SK-N-SH (cell line): ENCODE data around the gene GALR2.

ENCODE experiments used
- EP300 ChIP-seq, 2 experiments: IDR thresholded peaks; 2 replicates each; pipeline versions ENCODE4 v1.4.0 to v1.6.1; 2012; ENCODE audit warnings: borderline replicate concordance in 1 of 2, low read depth in 1 of 2, low read length in 1 of 2
- YY1 ChIP-seq: IDR thresholded peaks from 2 replicates; pipeline ENCODE4 v1.4.0; 2012; ENCODE audit warnings: low read depth, mild to moderate bottlenecking
- TF ChIP-seq, protein P1 (sequence below): fragments of 200-600 bp; sonication (generic); IDR thresholded peaks from 2 replicates; pipeline ENCODE4 v1.6.1; 2017; ENCODE audit warnings: antibody characterized with exemption, mild to moderate bottlenecking, moderate library complexity

DNA sequence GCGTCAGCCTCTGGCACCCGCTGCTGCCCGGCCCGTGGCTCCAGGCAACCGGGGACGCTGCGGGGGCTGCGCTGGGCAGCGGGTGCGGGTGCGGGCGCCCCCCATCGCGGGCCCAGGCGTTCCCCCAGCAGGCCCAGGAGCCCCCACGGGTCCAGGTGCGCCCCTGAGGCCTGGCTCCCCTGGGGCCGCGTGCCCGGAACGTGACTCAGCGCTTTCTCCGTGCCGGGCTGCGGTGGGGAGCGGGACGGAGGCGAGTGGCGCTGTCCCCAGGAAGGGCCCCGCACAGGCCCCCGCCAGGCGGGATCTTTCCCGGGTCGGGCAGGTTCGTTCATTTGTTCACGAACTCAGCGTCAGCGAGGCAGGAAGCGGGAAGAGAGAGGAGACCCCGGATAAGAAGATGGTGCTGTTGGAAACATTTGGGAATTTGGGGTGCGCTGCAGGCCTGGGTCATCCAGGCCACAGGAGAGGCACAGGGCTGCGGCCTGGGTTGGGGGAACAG is 47.4 kb downstream of the GALR2 start:
- TF ChIP-seq YY1 (no peak), EP300 (IDR thresholded peaks at IDR 0.05; ENCODE audit: borderline replicate concordance in 1 of 2, low read depth in 1 of 2, low read length in 1 of 2) (no peak)
- TF ChIP-seq, protein P1, sequence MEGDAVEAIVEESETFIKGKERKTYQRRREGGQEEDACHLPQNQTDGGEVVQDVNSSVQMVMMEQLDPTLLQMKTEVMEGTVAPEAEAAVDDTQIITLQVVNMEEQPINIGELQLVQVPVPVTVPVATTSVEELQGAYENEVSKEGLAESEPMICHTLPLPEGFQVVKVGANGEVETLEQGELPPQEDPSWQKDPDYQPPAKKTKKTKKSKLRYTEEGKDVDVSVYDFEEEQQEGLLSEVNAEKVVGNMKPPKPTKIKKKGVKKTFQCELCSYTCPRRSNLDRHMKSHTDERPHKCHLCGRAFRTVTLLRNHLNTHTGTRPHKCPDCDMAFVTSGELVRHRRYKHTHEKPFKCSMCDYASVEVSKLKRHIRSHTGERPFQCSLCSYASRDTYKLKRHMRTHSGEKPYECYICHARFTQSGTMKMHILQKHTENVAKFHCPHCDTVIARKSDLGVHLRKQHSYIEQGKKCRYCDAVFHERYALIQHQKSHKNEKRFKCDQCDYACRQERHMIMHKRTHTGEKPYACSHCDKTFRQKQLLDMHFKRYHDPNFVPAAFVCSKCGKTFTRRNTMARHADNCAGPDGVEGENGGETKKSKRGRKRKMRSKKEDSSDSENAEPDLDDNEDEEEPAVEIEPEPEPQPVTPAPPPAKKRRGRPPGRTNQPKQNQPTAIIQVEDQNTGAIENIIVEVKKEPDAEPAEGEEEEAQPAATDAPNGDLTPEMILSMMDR, result no peak
